Measurements from ENCODE around the gene TET3. TPM values are rescaled to one million over a fixed set of nuclear protein-coding genes. Genes with fewer than 3 reads are reported as not detected.
A peak's percentile ranks its signal among the peaks of the same experiment; 100 is the strongest.

TET3 gene
- total RNA-seq, 1 donor from 2014 or later = 92.4 TPM

DNA sequence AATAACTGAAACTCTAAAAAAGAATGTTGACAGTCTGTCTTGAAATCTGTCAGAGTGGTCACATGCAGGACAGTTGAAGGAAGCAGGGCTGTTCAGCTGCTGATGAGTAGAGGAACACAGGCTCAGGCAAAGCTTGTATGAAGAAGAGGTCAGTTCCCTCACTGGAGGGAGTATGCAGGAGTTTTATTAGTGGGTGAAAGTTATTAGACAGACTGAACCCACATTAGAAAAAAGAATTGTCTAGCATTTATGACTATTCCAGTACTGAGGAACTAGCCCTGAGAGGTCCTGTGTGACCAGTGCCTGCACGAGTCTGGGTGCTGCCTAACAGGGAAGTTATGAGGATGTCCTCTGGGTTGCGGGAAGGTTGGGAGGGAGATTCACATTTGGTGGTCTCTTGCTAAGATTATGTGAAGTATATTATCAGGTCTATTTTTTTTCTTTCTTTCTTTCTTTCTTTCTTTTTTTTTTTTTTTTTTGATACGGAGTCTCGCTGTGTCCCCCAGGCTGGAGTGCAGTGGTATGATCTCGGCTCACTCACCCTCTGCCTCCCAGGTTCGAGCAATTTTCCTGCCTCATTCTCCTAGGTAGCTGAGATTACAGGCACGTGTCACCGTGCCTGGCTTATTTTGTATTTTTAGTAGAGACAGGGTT, 9.6 kb downstream of the TET3 start:
- Mint-ChIP-seq H3K27ac (ENCODE audit: unreplicated experiment) (no peak overlapping the region), H3K9me3 (ENCODE audit: unreplicated experiment) (peaks cover 10% of the 10 kb centered on the region), H3K4me3 (ENCODE audit: unreplicated experiment) (no peak overlapping the region), H3K4me1 (ENCODE audit: low read depth, unreplicated experiment) (peaks cover 19% of the 10 kb centered on the region), H3K27me3 (ENCODE audit: unreplicated experiment) (peaks cover 12% of the 10 kb centered on the region), H3K36me3 (ENCODE audit: unreplicated experiment) (no peaks in the 10 kb centered on the region)
- TF ChIP-seq, protein P1, sequence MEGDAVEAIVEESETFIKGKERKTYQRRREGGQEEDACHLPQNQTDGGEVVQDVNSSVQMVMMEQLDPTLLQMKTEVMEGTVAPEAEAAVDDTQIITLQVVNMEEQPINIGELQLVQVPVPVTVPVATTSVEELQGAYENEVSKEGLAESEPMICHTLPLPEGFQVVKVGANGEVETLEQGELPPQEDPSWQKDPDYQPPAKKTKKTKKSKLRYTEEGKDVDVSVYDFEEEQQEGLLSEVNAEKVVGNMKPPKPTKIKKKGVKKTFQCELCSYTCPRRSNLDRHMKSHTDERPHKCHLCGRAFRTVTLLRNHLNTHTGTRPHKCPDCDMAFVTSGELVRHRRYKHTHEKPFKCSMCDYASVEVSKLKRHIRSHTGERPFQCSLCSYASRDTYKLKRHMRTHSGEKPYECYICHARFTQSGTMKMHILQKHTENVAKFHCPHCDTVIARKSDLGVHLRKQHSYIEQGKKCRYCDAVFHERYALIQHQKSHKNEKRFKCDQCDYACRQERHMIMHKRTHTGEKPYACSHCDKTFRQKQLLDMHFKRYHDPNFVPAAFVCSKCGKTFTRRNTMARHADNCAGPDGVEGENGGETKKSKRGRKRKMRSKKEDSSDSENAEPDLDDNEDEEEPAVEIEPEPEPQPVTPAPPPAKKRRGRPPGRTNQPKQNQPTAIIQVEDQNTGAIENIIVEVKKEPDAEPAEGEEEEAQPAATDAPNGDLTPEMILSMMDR (IDR thresholded peaks at IDR 0.05; ENCODE audit: partially characterized antibody, unreplicated experiment) = no peak
- DNase-seq = no peak

DNA sequence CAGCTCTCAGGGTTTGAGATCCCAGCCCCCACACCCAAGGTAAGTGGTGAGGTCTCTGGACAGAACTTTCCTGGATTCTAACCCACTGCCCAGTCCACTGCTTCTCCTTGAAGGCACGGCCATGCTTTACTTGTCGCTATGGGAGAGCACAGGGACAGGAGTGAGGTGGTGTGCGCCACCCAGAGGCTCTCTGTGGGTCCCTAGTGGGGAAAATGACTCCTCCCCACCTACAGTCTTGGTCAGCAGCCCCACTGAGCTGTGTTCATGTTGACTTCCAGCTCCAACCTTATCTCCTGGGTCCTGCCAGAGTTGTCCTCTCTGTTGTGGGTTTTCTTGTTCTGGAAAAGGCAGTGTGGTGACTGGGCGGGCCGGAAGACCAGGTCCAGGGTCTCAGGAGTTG, 11.1 kb downstream of the TET3 start:
- DNase-seq = no peak
- Mint-ChIP-seq H3K9me3 (ENCODE audit: unreplicated experiment) (peaks cover 15% of the 10 kb centered on the region), H3K36me3 (ENCODE audit: unreplicated experiment) (no peaks in the 10 kb centered on the region), H3K4me1 (ENCODE audit: low read depth, unreplicated experiment) (peaks cover 34% of the 10 kb centered on the region), H3K27me3 (ENCODE audit: unreplicated experiment) (peaks cover 12% of the 10 kb centered on the region), H3K27ac (ENCODE audit: unreplicated experiment) (no peak overlapping the region), H3K4me3 (ENCODE audit: unreplicated experiment) (no peak overlapping the region)
- TF ChIP-seq, protein P1 (IDR thresholded peaks at IDR 0.05; ENCODE audit: partially characterized antibody, unreplicated experiment) = no peak

DNA sequence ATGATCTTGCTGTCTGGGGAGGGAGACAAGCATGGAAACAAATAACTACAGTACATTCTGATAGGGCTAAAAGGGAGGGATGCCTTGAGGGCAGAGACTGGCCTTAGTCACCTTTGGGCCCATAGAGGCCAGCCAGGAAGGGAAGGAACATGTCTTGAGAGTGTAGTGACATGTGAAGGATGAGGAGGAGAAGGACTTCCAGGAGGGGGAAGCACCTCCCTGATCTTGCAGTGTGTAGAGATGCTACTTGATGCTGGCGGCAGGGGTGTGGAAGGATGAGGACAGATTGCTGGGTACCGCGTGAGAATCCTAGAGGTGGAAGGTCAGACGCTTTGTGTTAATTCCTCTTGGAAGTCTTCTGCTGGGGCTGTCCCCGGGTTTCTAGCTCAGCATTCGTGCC, 13.1 kb downstream of the TET3 start:
- TF ChIP-seq, protein P1 (IDR thresholded peaks at IDR 0.05; ENCODE audit: partially characterized antibody, unreplicated experiment) = no peak
- Mint-ChIP-seq H3K9me3 (ENCODE audit: unreplicated experiment) (peaks cover 21% of the 10 kb centered on the region), H3K27ac (ENCODE audit: unreplicated experiment) (peak overlapping the region; percentile 30), H3K36me3 (ENCODE audit: unreplicated experiment) (no peaks in the 10 kb centered on the region), H3K27me3 (ENCODE audit: unreplicated experiment) (peaks cover 13% of the 10 kb centered on the region), H3K4me3 (ENCODE audit: unreplicated experiment) (peak overlapping the region; percentile 39), H3K4me1 (ENCODE audit: low read depth, unreplicated experiment) (peaks cover 46% of the 10 kb centered on the region)
- DNase-seq = no peak

DNA sequence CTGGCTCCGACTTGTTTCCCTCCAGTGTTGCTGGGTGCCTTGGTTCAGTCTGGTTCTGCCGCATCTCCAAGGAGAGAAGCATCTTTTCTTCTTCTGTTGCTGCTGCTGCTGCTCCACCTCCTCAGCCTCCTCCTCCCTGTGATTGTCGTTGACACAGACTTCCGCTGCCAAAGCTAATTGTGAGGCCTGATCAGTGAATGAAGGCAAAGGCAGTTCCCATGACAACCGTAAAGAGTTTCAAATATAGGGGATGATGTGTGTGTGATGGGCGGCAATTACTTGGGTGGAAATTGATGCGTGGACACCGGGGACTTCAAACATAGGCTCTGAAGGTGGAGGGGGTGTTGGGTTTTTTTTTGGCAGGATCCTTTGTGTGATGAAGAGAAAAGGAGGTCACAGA, 13.7 kb downstream of the TET3 start:
- Mint-ChIP-seq H3K4me3 (ENCODE audit: unreplicated experiment) (peak overlapping the region; percentile 44), H3K27me3 (ENCODE audit: unreplicated experiment) (peaks cover 18% of the 10 kb centered on the region), H3K4me1 (ENCODE audit: low read depth, unreplicated experiment) (peaks cover 46% of the 10 kb centered on the region), H3K9me3 (ENCODE audit: unreplicated experiment) (peaks cover 26% of the 10 kb centered on the region), H3K27ac (ENCODE audit: unreplicated experiment) (peak overlapping the region; percentile 30), H3K36me3 (ENCODE audit: unreplicated experiment) (no peaks in the 10 kb centered on the region)
- TF ChIP-seq, protein P1 (IDR thresholded peaks at IDR 0.05; ENCODE audit: partially characterized antibody, unreplicated experiment) = no peak
- no peak for DNase-seq

DNA sequence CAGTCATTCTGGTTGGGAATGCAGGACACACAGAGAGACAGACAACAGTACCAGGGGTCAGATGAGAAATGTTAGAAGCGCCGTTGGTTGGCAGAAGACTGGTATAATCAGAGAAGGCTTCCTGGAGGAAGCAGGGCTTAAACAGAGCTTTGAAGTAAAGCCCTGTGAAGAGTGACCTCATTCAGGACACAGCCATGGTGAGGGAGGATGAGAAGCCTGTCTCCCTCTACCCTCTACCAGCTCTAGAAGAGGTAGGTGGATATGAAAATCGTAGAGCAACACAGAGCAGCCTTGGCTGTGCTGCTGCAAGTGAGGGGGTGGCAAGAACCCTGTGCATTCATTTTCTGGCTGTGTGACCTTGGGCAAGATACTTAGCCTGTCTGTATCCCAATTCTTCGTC, 14.2 kb downstream of the TET3 start:
- Mint-ChIP-seq H3K4me3 (ENCODE audit: unreplicated experiment) (peak overlapping the region; percentile 78), H3K27ac (ENCODE audit: unreplicated experiment) (peak overlapping the region; percentile 30), H3K27me3 (ENCODE audit: unreplicated experiment) (peaks cover 18% of the 10 kb centered on the region), H3K4me1 (ENCODE audit: low read depth, unreplicated experiment) (peaks cover 48% of the 10 kb centered on the region), H3K9me3 (ENCODE audit: unreplicated experiment) (peaks cover 30% of the 10 kb centered on the region), H3K36me3 (ENCODE audit: unreplicated experiment) (no peaks in the 10 kb centered on the region)
- DNase-seq = no peak
- TF ChIP-seq, protein P1 (IDR thresholded peaks at IDR 0.05; ENCODE audit: partially characterized antibody, unreplicated experiment) = no peak

Data from glutamatergic neuron (in vitro differentiated cells).